Activated CD4-positive, alpha-beta T cell treated with anti-CD3 and anti-CD28 coated beads for 24 hours (primary cell): Measurements from ENCODE around the gene PTPRD.

Experiments used
- DNase-seq, 2 donors: peaks; one replicate each; pipeline ENCODE4 v3.0.0-alpha.2; 2020; ENCODE audit warnings: low read depth in 2 of 2

PTPRD gene

GRCh38 chr9:9893837-9894236 lies 719.0 kb downstream of the PTPRD start:
- DNase-seq: no peak

GRCh38 chr9:9892217-9892616 lies 720.6 kb downstream of the PTPRD start:
- DNase-seq: no peak

GRCh38 chr9:9881692-9882091 lies 731.1 kb downstream of the PTPRD start:
- no peak for DNase-seq

GRCh38 chr9:9874270-9874669 lies 738.5 kb downstream of the PTPRD start:
- no peak for DNase-seq

- no peak for DNase-seq
Measured at GRCh38 chr9:9862235-9862810, 750.5 kb downstream of the PTPRD start.

GRCh38 chr9:9855177-9856078 lies 757.4 kb downstream of the PTPRD start:
- DNase-seq: no peak

- DNase-seq: no peak
Measured at GRCh38 chr9:9847750-9848149, 765.1 kb downstream of the PTPRD start.

- no peak for DNase-seq
Measured at GRCh38 chr9:9846557-9846956, 766.2 kb downstream of the PTPRD start.

GRCh38 chr9:9820436-9820835 lies 792.4 kb downstream of the PTPRD start:
- DNase-seq: no peak

GRCh38 chr9:9819886-9820285 lies 792.9 kb downstream of the PTPRD start:
- DNase-seq: no peak

GRCh38 chr9:9817176-9817575 lies 795.6 kb downstream of the PTPRD start:
- no peak for DNase-seq

GRCh38 chr9:9804109-9804508 lies 808.7 kb downstream of the PTPRD start:
- no peak for DNase-seq

- no peak for DNase-seq
Measured at GRCh38 chr9:9799287-9799686, 813.5 kb downstream of the PTPRD start.

GRCh38 chr9:9792144-9792857 lies 820.5 kb downstream of the PTPRD start:
- no peak for DNase-seq

GRCh38 chr9:9791611-9792010 lies 821.2 kb downstream of the PTPRD start:
- no peak for DNase-seq

GRCh38 chr9:9790216-9790872 lies 822.5 kb downstream of the PTPRD start:
- no peak for DNase-seq

GRCh38 chr9:9783711-9784110 lies 829.1 kb downstream of the PTPRD start:
- no peak for DNase-seq

- DNase-seq: no peak
Measured at GRCh38 chr9:9783211-9783610, 829.6 kb downstream of the PTPRD start.

GRCh38 chr9:9778293-9778692 lies 834.5 kb downstream of the PTPRD start:
- no peak for DNase-seq

- DNase-seq: no peak
Measured at GRCh38 chr9:9774471-9774870, 838.3 kb downstream of the PTPRD start.

GRCh38 chr9:9771314-9771713 lies 841.5 kb downstream of the PTPRD start:
- DNase-seq: no peak

- no peak for DNase-seq
Measured at GRCh38 chr9:9764821-9765220, 848.0 kb downstream of the PTPRD start.
